MM.1S (cell line): ENCODE data around the gene AHCYL1.

Source experiments
- EZH2 ChIP-seq: fragments of 300-600 bp; sonication (generic); optimal IDR thresholded peaks from 2 replicates; pipeline ENCODE3; 2017; ENCODE audit warnings: low read depth, mild to moderate bottlenecking, antibody characterized with exemption, low read length, mixed read lengths
- TF ChIP-seq, protein P1 (sequence below): fragments of 300-600 bp; sonication (generic); IDR thresholded peaks from 2 replicates; pipeline ENCODE4 v1.5.1; 2016; ENCODE audit warnings: antibody characterized with exemption, low read length, mixed read lengths

DNA sequence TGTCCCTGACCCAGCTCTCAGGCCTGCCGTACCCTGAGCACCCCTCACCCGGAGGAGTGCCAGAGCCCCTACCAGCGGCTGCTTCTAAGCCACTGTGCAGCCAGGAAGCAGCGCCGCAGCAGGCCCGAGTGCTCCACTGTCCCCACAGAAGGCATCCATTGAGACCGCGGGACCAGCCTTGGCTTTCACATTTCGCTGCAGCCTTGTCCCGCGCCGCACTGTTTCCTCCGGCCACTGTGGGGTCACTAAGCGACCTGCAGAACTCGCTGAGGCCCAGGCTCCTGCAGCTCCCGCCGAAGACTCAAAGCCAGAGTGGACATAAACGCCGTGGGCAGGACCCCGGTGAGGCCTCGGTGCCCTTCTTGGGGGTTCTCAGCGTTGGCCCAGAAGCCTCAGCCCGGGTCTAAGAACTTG is 82.9 kb downstream of the AHCYL1 start:
- TF ChIP-seq, protein P1, sequence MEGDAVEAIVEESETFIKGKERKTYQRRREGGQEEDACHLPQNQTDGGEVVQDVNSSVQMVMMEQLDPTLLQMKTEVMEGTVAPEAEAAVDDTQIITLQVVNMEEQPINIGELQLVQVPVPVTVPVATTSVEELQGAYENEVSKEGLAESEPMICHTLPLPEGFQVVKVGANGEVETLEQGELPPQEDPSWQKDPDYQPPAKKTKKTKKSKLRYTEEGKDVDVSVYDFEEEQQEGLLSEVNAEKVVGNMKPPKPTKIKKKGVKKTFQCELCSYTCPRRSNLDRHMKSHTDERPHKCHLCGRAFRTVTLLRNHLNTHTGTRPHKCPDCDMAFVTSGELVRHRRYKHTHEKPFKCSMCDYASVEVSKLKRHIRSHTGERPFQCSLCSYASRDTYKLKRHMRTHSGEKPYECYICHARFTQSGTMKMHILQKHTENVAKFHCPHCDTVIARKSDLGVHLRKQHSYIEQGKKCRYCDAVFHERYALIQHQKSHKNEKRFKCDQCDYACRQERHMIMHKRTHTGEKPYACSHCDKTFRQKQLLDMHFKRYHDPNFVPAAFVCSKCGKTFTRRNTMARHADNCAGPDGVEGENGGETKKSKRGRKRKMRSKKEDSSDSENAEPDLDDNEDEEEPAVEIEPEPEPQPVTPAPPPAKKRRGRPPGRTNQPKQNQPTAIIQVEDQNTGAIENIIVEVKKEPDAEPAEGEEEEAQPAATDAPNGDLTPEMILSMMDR, result no peak
- no peak for TF ChIP-seq EZH2
